Measurements from ENCODE around the gene ARID4B.
"Not testable (repeated sequence)": the region's sequence is repeated elsewhere in the genome, so short reads cannot be mapped to it uniquely, and the experiment has no call there.

ARID4B gene

GRCh38 chr1:235278915-235279292 lies 49.1 kb downstream of the ARID4B start:
- no peak for TF ChIP-seq CTCF (IDR thresholded peaks at IDR 0.05; ENCODE audit: borderline replicate concordance, insufficient read depth, low read depth, low read length)
- no peak overlapping the region for H3K4me3 ChIP-seq (ENCODE audit: low read depth, low read length)

- no peak overlapping the region for H3K4me3 ChIP-seq (ENCODE audit: low read depth, low read length)
- TF ChIP-seq CTCF (IDR thresholded peaks at IDR 0.05; ENCODE audit: borderline replicate concordance, insufficient read depth, low read depth, low read length): no peak
Observed at GRCh38 chr1:235278233-235278914, 49.6 kb downstream of the ARID4B start.

GRCh38 chr1:235277709-235278108 lies 50.3 kb downstream of the ARID4B start:
- no peak for TF ChIP-seq CTCF (IDR thresholded peaks at IDR 0.05; ENCODE audit: borderline replicate concordance, insufficient read depth, low read depth, low read length)
- no peak overlapping the region for H3K4me3 ChIP-seq (ENCODE audit: low read depth, low read length)

- TF ChIP-seq CTCF (IDR thresholded peaks at IDR 0.05; ENCODE audit: borderline replicate concordance, insufficient read depth, low read depth, low read length): no peak
- H3K4me3 ChIP-seq (ENCODE audit: low read depth, low read length): no peak overlapping the region
Observed at GRCh38 chr1:235275836-235276235, 52.1 kb downstream of the ARID4B start.

GRCh38 chr1:235275223-235275622 lies 52.8 kb downstream of the ARID4B start:
- H3K4me3 ChIP-seq (ENCODE audit: low read depth, low read length): no peak overlapping the region
- no peak for TF ChIP-seq CTCF (IDR thresholded peaks at IDR 0.05; ENCODE audit: borderline replicate concordance, insufficient read depth, low read depth, low read length)

GRCh38 chr1:235272851-235273250 lies 55.1 kb downstream of the ARID4B start:
- H3K4me3 ChIP-seq (ENCODE audit: low read depth, low read length): no peak overlapping the region
- TF ChIP-seq CTCF (IDR thresholded peaks at IDR 0.05; ENCODE audit: borderline replicate concordance, insufficient read depth, low read depth, low read length): no peak

GRCh38 chr1:235270625-235271024 lies 57.4 kb downstream of the ARID4B start:
- TF ChIP-seq CTCF (IDR thresholded peaks at IDR 0.05; ENCODE audit: borderline replicate concordance, insufficient read depth, low read depth, low read length): no peak
- H3K4me3 ChIP-seq (ENCODE audit: low read depth, low read length): no peak overlapping the region

GRCh38 chr1:235269990-235270389 lies 58.0 kb downstream of the ARID4B start:
- not testable (repeated sequence) for H3K4me3 ChIP-seq (ENCODE audit: low read depth, low read length)
